HepG2 (cell line): ENCODE measurements around the gene INHA. TPM values are rescaled to one million over a fixed set of nuclear protein-coding genes. Genes with fewer than 3 reads are reported as not detected.

Experiments
- AHR ChIP-seq: IDR thresholded peaks from 2 replicates; pipeline ENCODE4 v1.6.1; 2018; ENCODE audit warnings: missing genetic modification reagents, missing compliant biosample characterization
- BORCS8-MEF2B ChIP-seq: sonication (generic); formaldehyde crosslinking; IDR thresholded peaks from 2 replicates; pipeline ENCODE4 v1.8.0; 2022; ENCODE audit warnings: mild to moderate bottlenecking, missing genetic modification reagents
- CENPX ChIP-seq: sonication (generic); formaldehyde crosslinking; IDR thresholded peaks from 2 replicates; pipeline ENCODE4 v1.9.0; 2021; ENCODE audit warnings: mild to moderate bottlenecking, missing genetic modification reagents, moderate library complexity
- DZIP1 ChIP-seq: sonication (generic); formaldehyde crosslinking; IDR thresholded peaks from 2 replicates; pipeline ENCODE4 v1.5.0; 2020; ENCODE audit warnings: mild to moderate bottlenecking, missing genetic modification reagents
- GATA4 ChIP-seq: sonication (generic); IDR thresholded peaks from 2 replicates; pipeline ENCODE4 v1.6.1; 2016; ENCODE audit warnings: antibody characterized with exemption, low read depth, borderline replicate concordance
- GATAD2A ChIP-seq: IDR thresholded peaks from 2 replicates; pipeline ENCODE4 v1.6.1; 2016
- KDM6A ChIP-seq: IDR thresholded peaks from 2 replicates; pipeline ENCODE4 v1.6.1; 2016; ENCODE audit warnings: low read depth
- NR0B2 ChIP-seq: sonication (generic); formaldehyde crosslinking; IDR thresholded peaks from 2 replicates; pipeline ENCODE4 v1.4.0; 2020; ENCODE audit warnings: mild to moderate bottlenecking, missing genetic modification reagents
- NR2F2 ChIP-seq: IDR thresholded peaks from 2 replicates; pipeline ENCODE4 v1.6.1; 2012; ENCODE audit warnings: low read depth, inconsistent platforms, borderline replicate concordance
- REST ChIP-seq, 2 experiments: IDR thresholded peaks; 2 replicates each; pipeline ENCODE4 v1.6.1; 2011 to 2012; ENCODE audit warnings: low read length in 2 of 2, borderline replicate concordance in 1 of 2, low read depth in 1 of 2, mild to moderate bottlenecking in 1 of 2, moderate library complexity in 1 of 2
- SALL1 ChIP-seq: sonication (generic); formaldehyde crosslinking; IDR thresholded peaks from 2 replicates; pipeline ENCODE4 v1.8.0; 2022; ENCODE audit warnings: mild to moderate bottlenecking, missing genetic modification reagents
- TAF1 ChIP-seq: sonication (generic); formaldehyde crosslinking; IDR thresholded peaks from 2 replicates; pipeline ENCODE4 v1.4.0; 2020; ENCODE audit warnings: missing genetic modification reagents
- TBX2 ChIP-seq: sonication (generic); formaldehyde crosslinking; IDR thresholded peaks from 2 replicates; pipeline ENCODE4 v1.5.0; 2020; ENCODE audit warnings: missing genetic modification reagents, mild to moderate bottlenecking, borderline replicate concordance
- ZNF326 ChIP-seq: sonication (generic); formaldehyde crosslinking; IDR thresholded peaks from 2 replicates; pipeline ENCODE4 v1.4.0; 2020; ENCODE audit warnings: missing genetic modification reagents, borderline replicate concordance
- ZNF431 ChIP-seq: sonication (generic); formaldehyde crosslinking; IDR thresholded peaks from 2 replicates; pipeline ENCODE4 v1.9.0; 2022; ENCODE audit warnings: missing genetic modification reagents, low read depth, mild to moderate bottlenecking, borderline replicate concordance
- ZNF460 ChIP-seq: sonication (generic); formaldehyde crosslinking; IDR thresholded peaks from 2 replicates; pipeline ENCODE4 v1.5.1; 2020; ENCODE audit warnings: missing genetic modification reagents, mild to moderate bottlenecking, borderline replicate concordance
- ZNF556 ChIP-seq: sonication (generic); formaldehyde crosslinking; IDR thresholded peaks from 2 replicates; pipeline ENCODE4 v1.4.0; 2020; ENCODE audit warnings: mild to moderate bottlenecking, missing genetic modification reagents, borderline replicate concordance
- ZNF615 ChIP-seq: sonication (generic); formaldehyde crosslinking; IDR thresholded peaks from 2 replicates; pipeline ENCODE4 v1.5.0; 2020; ENCODE audit warnings: mild to moderate bottlenecking, missing genetic modification reagents, borderline replicate concordance
- ZNF674 ChIP-seq: sonication (generic); formaldehyde crosslinking; IDR thresholded peaks from 2 replicates; pipeline ENCODE4 v1.5.0; 2020; ENCODE audit warnings: low read depth, mild to moderate bottlenecking, missing genetic modification reagents
- ZNF678 ChIP-seq: sonication (generic); formaldehyde crosslinking; IDR thresholded peaks from 2 replicates; pipeline ENCODE4 v1.4.0; 2020; ENCODE audit warnings: mild to moderate bottlenecking, missing genetic modification reagents
- polyA plus RNA-seq, 8 experiments: library from polyadenylated mRNA; depleted of rRNA in 3 of 8; stranded (reverse) in 7 of 8; unstranded in 1 of 8; fragments of >200 nt; fragmentation: Illumina TruSeq in 4 of 8; extraction: Trizol in 4 of 8; gene quantifications; 2 replicates each; pipeline versions ENCODE4 v1.2.1 to v1.2.3, GENCODE V29; 2011 to 2016; ENCODE audit warnings: low read depth in 4 of 8, missing spikeins in 1 of 8, mixed read lengths in 1 of 8; ENCODE audit not compliant: insufficient read depth in 1 of 8
- total RNA-seq, 5 experiments: library from RNA; depleted of rRNA; stranded (reverse); fragments of >200 nt; fragmentation: Illumina TruSeq; extraction: Trizol; gene quantifications; 2 replicates each; pipeline ENCODE4 v1.2.3, GENCODE V29; 2016; ENCODE audit warnings: low read depth in 1 of 5

INHA gene
- total and polyA plus RNA-seq, 2 of the 13 experiments (the other 11 are each of a cell fraction or from before 2014, with no cell fraction given): 4.1 to 15.2 TPM

- TF ChIP-seq DZIP1 (CRISPR knock-in tag) (no peak; the same call in 1 of the 2 replicates), TAF1 (CRISPR knock-in tag) (peak; percentile 73), ZNF326 (CRISPR knock-in tag) (no peak), KDM6A (CRISPR knock-in tag) (peak; percentile 60; the same call in 1 of the 2 replicates), BORCS8-MEF2B (CRISPR knock-in tag) (peak; percentile 69; the same call in 1 of the 2 replicates), GATAD2A (CRISPR knock-in tag) (peak; percentile 81), CENPX (CRISPR knock-in tag) (no peak), GATA4 (peak; percentile 84; the same call in 1 of the 2 replicates), TBX2 (CRISPR knock-in tag) (peak; percentile 92), ZNF431 (CRISPR knock-in tag) (peak; percentile 20), ZNF556 (CRISPR knock-in tag) (peak; percentile 90; the same call in 1 of the 2 replicates), ZNF678 (CRISPR knock-in tag) (no peak), ZNF460 (CRISPR knock-in tag) (no peak; the same call in 1 of the 2 replicates), NR2F2 (no peak; the same call in 1 of the 2 replicates), SALL1 (peak; percentile 85), ZNF674 (CRISPR knock-in tag) (peak; percentile 30; the same call in 1 of the 2 replicates), AHR (CRISPR knock-in tag) (no peak), NR0B2 (CRISPR knock-in tag) (0 out of 2 replicates have a peak, but pooled peaks have one; percentile 50), REST (IDR thresholded peaks at IDR 0.05; ENCODE audit: borderline replicate concordance in 1 of 2, low read depth in 1 of 2, low read length in 2 of 2) (peak in 1 of 2 experiments; percentile 52; a peak in 1 of 4 replicates), ZNF615 (CRISPR knock-in tag) (0 out of 2 replicates have a peak, but pooled peaks have one; percentile 70)
Measured at GRCh38 chr2:219571311-219572236, 536 bp upstream of the INHA start, which contains the start of gene OBSL1 (continued).
